Adrenal gland (tissue), 12 donors: ENCODE measurements around the gene GSPT2. TPM values are rescaled to one million over a fixed set of nuclear protein-coding genes. Genes with fewer than 3 reads are reported as not detected.

Experiments
- DNase-seq, 7 donors: peaks; one replicate each; pipeline ENCODE4 v3.0.0-alpha.2; 2019 to 2020
- H3K27ac ChIP-seq, 5 donors: fragments of 200-600 bp; sonication (generic) in 4 of 5; 1 replicate in 3 of 5; 2 replicates in 2 of 5; pipeline versions ENCODE4 v1.5.1 to v1.8.0; 2016 to 2020; ENCODE audit warnings: mild to moderate bottlenecking in 1 of 5
- H3K27me3 ChIP-seq: fragments of 200-600 bp; 2 replicates; pipeline ENCODE4 v1.8.0; 2021
- H3K36me3 ChIP-seq, 2 donors: fragments of 200-600 bp; replicated peaks in 1 of 2; 1 replicate in 1 of 2; 2 replicates in 1 of 2; pipeline versions ENCODE4 v1.5.1 to v1.8.0; 2018 to 2022
- H3K4me1 ChIP-seq, 2 donors: fragments of 200-600 bp; replicated peaks in 1 of 2; 1 replicate in 1 of 2; 2 replicates in 1 of 2; pipeline versions ENCODE4 v1.5.1 to v1.8.0; 2018 to 2021
- H3K4me3 ChIP-seq, 4 donors: fragments of 200-600 bp; sonication (generic) in 3 of 4; one replicate each; pipeline ENCODE4 v1.5.1; 2016 to 2018
- H3K9me3 ChIP-seq, 3 donors: fragments of 200-600 bp; sonication (generic) in 1 of 3; replicated peaks in 1 of 3; 1 replicate in 2 of 3; 2 replicates in 1 of 3; pipeline versions ENCODE4 v1.5.1 to v1.8.0; 2016 to 2021
- POLR2A ChIP-seq, 2 donors: fragments of 450-650 bp; IDR thresholded peaks; one replicate each; pipeline ENCODE4 v1.6.1; 2017; ENCODE audit warnings: antibody characterized with exemption in 2 of 2, mild to moderate bottlenecking in 2 of 2, moderate library complexity in 1 of 2
- WGBS, 4 donors: extraction: QIAGEN DNeasy Blood & Tissue Kit in 2 of 4; methylation state at CpG; one replicate each; pipeline versions ENCODE4 v1.1.5 to v1.1.7; 2013 to 2017; 5-methylcytosine and 5-hydroxymethylcytosine counted together
- intact Hi-C, 2 donors: fragments of 100-400 bp; cut with DNase I; formaldehyde crosslinking; loops; one replicate each; pipeline versions ENCODE4 v1.14.1 to v1.15.0; 2022 to 2023
- polyA plus RNA-seq, 3 donors: library from polyadenylated mRNA; stranded (reverse); fragments of 200-250 nt in 2 of 3; fragments of 350-450 nt in 1 of 3; fragmentation: Illumina TruSeq in 1 of 3; extraction: RNeasy Lipid Tissue Mini Kit (QIAGEN cat#74804) in 1 of 3; gene quantifications; one replicate each; pipeline ENCODE4 v1.2.3, GENCODE V29; 2013 to 2014
- total RNA-seq, 9 donors: library from RNA; depleted of rRNA in 4 of 9; stranded (reverse); fragments of >200 nt in 4 of 9; fragments of 120-200 nt in 1 of 9; fragmentation: NEBNext Ultra II Directional in 1 of 9; extraction: Animal tissue kit (Norgen Biotek cat#: 25700) in 1 of 9; gene quantifications; one replicate each; pipeline versions ENCODE4 v1.1.0 to v1.2.4, GENCODE V29; 2013 to 2023
- TF ChIP-seq, protein P1 (sequence below), 6 experiments: fragments of 450-650 bp in 4 of 6; fragments of 200-600 bp in 2 of 6; sonication (generic) in 1 of 6; IDR thresholded peaks; 1 replicate in 5 of 6; 2 replicates in 1 of 6; pipeline versions ENCODE4 v1.5.1 to v1.8.0; 2016 to 2021; ENCODE audit warnings: antibody characterized with exemption in 6 of 6, mild to moderate bottlenecking in 2 of 6, moderate library complexity in 1 of 6
- donor health status: healthy with polysubstance abuse.
- donor health status: Bipolar disorder and iron deficiency.
- donor health status: DM: yes; HTN: yes; CAD: no.
- donor health status: DM: no; HTN: no; CAD: no.
- donor health status: DM: no; HTN: no; CAD: no.
- donor health status: DM: yes; HTN: yes; CAD: no.

GSPT2 gene
- total and polyA plus RNA-seq, 12 donors, result 2.7 to 18.8 (median 12.2) TPM

DNA sequence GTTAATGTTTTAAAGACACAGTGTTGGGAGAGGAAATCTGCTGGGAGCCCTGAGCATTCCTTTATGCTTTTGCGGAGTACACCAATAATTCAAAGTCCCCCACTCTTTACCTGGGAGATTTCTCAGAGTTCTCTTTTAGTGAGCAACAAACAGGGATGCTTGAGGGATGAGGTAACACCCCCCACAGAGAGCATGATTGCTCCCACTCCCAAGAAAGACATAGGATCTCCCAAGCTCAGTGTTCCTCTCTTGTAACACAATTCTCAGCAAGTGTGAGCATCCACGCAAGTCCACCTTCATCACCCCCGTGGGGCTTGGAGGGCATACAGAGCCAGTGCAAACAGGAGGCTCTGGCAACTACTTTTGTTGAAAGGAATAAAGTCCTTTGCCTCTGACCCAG lies 36.1 kb downstream of the GSPT2 start:
- Histone ChIP-seq H3K27me3 (peaks cover 33% of the 10 kb centered on the region), H3K9me3 (no peaks in the 10 kb centered on the region), H3K4me3 (no peak overlapping the region), H3K27ac (no peak overlapping the region), H3K36me3 (no peaks in the 10 kb centered on the region), H3K4me1 (no peaks in the 10 kb centered on the region)
- no peak for DNase-seq
- WGBS, 4 donors, result 71 to 92% (median 84%) methylated on average over 1 to 3 of the region's 3 CpGs
- no peak for TF ChIP-seq POLR2A (IDR thresholded peaks at IDR 0.05)
- TF ChIP-seq, protein P1, sequence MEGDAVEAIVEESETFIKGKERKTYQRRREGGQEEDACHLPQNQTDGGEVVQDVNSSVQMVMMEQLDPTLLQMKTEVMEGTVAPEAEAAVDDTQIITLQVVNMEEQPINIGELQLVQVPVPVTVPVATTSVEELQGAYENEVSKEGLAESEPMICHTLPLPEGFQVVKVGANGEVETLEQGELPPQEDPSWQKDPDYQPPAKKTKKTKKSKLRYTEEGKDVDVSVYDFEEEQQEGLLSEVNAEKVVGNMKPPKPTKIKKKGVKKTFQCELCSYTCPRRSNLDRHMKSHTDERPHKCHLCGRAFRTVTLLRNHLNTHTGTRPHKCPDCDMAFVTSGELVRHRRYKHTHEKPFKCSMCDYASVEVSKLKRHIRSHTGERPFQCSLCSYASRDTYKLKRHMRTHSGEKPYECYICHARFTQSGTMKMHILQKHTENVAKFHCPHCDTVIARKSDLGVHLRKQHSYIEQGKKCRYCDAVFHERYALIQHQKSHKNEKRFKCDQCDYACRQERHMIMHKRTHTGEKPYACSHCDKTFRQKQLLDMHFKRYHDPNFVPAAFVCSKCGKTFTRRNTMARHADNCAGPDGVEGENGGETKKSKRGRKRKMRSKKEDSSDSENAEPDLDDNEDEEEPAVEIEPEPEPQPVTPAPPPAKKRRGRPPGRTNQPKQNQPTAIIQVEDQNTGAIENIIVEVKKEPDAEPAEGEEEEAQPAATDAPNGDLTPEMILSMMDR (IDR thresholded peaks at IDR 0.05), result no peak
- intact Hi-C loops, result no loop called here

DNA sequence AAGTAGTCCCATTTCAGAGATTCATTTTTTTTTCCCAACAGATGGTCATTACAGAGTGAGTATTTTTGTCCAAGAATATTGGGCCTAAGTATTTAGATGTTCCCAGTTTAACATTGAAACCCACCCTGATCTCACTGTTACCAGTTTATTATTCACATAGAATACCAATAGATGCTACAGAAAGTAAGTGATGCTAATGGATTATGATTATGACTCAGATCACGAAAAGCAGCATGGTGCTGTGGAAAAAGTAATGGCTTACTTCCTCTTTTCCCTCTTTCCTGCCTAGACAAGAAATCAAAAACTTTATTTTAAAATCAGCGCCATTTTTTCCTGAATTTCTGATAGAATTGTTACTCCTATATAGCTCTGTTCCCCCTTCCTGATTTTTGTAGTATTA lies 51.9 kb downstream of the GSPT2 start:
- Histone ChIP-seq H3K27ac (no peak overlapping the region), H3K27me3 (peaks cover 10% of the 10 kb centered on the region), H3K36me3 (no peaks in the 10 kb centered on the region), H3K4me1 (no peaks in the 10 kb centered on the region), H3K9me3 (no peaks in the 10 kb centered on the region), H3K4me3 (no peak overlapping the region)
- 70 to 86% (median 77%) methylated on average over 2 of the region's 2 CpGs for WGBS, 4 donors
- DNase-seq, result no peak
- intact Hi-C loops, result no loop called here
- TF ChIP-seq, protein P1 (IDR thresholded peaks at IDR 0.05), result no peak
- TF ChIP-seq POLR2A (IDR thresholded peaks at IDR 0.05), result no peak

Other genes with a start within 250 kb of the GSPT2 start
- 1 to 10 TPM in 8 of 9 donors, under 1 TPM in 1; 0.12 to 9.7 (median 2.0) TPM for gene NUDT11, start 246.8 kb upstream of the GSPT2 start, total RNA-seq
- gene NUDT11, start 246.8 kb upstream of the GSPT2 start, polyA plus RNA-seq, result 1 to 10 TPM; 1.2 to 5.0 (median 4.5) TPM
- under 1 TPM in 3 of 9 donors, not detected in 6; 0.21 to 0.50 (median 0.28) TPM for gene CENPVL3, start 124.5 kb upstream of the GSPT2 start, total RNA-seq
- gene CENPVL3, start 124.5 kb upstream of the GSPT2 start, polyA plus RNA-seq, result under 1 TPM; 0.10 to 0.33 (median 0.32) TPM
- gene CENPVL2, start 60.6 kb upstream of the GSPT2 start, total RNA-seq, result under 1 TPM in 1 of 9 donors, not detected in 8; 0.06 TPM
- not detected for gene CENPVL2, start 60.6 kb upstream of the GSPT2 start, polyA plus RNA-seq
- under 1 TPM in 1 of 9 donors, not detected in 8; 0.06 TPM for gene CENPVL1, start 32.9 kb upstream of the GSPT2 start, total RNA-seq
- not detected for gene CENPVL1, start 32.9 kb upstream of the GSPT2 start, polyA plus RNA-seq
- gene MAGED1, start 150.2 kb downstream of the GSPT2 start, total RNA-seq, result 100 to 1,000 TPM; 201 to 363 (median 268) TPM
- gene MAGED1, start 150.2 kb downstream of the GSPT2 start, polyA plus RNA-seq, result 100 to 1,000 TPM in 1 of 3 donors, 10 to 100 TPM in 2; 47.9 to 333 (median 78.8) TPM